WTC11 (cell line): ENCODE measurements around the gene NKAIN2.

ENCODE experiments used
- CTCF ChIP-seq: fragments of 200-600 bp; IDR thresholded peaks from 2 replicates; pipeline ENCODE4 v1.8.0; 2022; ENCODE audit warnings: antibody characterized with exemption
- IRF1 ChIP-seq: sonication (generic); formaldehyde crosslinking; IDR thresholded peaks from 2 replicates; pipeline ENCODE4 v1.8.0; 2023; ENCODE audit warnings: missing genetic modification reagents
- JUN ChIP-seq: sonication (generic); formaldehyde crosslinking; IDR thresholded peaks from 2 replicates; pipeline ENCODE4 v1.8.0; 2023; ENCODE audit warnings: mild to moderate bottlenecking, missing genetic modification reagents

GRCh38 chr6:123990376-123990775, 186.7 kb downstream of the NKAIN2 start:
- no peak for TF ChIP-seq JUN (CRISPR knock-in tag)
- TF ChIP-seq CTCF = no peak
- no peak for TF ChIP-seq IRF1
